A375 (cell line): ENCODE results near the gene KIF9. TPM values are rescaled to one million over a fixed set of nuclear protein-coding genes. Genes with fewer than 3 reads are reported as not detected.

Source experiments
- small RNA-seq: library from RNA; depleted of rRNA; stranded (forward); fragments of <200 nt; gene quantifications from one replicate; pipeline ENCODE3, GENCODE V24; 2014
- total RNA-seq: library from RNA; depleted of rRNA; stranded (reverse); fragments of >200 nt; shearing (Covaris generic); gene quantifications from 2 replicates; pipeline ENCODE4 v1.2.3, GENCODE V29; 2014; rRNA removed

The KIF9 gene, protein sequence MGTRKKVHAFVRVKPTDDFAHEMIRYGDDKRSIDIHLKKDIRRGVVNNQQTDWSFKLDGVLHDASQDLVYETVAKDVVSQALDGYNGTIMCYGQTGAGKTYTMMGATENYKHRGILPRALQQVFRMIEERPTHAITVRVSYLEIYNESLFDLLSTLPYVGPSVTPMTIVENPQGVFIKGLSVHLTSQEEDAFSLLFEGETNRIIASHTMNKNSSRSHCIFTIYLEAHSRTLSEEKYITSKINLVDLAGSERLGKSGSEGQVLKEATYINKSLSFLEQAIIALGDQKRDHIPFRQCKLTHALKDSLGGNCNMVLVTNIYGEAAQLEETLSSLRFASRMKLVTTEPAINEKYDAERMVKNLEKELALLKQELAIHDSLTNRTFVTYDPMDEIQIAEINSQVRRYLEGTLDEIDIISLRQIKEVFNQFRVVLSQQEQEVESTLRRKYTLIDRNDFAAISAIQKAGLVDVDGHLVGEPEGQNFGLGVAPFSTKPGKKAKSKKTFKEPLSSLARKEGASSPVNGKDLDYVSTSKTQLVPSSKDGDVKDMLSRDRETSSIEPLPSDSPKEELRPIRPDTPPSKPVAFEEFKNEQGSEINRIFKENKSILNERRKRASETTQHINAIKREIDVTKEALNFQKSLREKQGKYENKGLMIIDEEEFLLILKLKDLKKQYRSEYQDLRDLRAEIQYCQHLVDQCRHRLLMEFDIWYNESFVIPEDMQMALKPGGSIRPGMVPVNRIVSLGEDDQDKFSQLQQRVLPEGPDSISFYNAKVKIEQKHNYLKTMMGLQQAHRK
- 22.7 and 28.0 TPM in 2 replicates for total RNA-seq

DNA sequence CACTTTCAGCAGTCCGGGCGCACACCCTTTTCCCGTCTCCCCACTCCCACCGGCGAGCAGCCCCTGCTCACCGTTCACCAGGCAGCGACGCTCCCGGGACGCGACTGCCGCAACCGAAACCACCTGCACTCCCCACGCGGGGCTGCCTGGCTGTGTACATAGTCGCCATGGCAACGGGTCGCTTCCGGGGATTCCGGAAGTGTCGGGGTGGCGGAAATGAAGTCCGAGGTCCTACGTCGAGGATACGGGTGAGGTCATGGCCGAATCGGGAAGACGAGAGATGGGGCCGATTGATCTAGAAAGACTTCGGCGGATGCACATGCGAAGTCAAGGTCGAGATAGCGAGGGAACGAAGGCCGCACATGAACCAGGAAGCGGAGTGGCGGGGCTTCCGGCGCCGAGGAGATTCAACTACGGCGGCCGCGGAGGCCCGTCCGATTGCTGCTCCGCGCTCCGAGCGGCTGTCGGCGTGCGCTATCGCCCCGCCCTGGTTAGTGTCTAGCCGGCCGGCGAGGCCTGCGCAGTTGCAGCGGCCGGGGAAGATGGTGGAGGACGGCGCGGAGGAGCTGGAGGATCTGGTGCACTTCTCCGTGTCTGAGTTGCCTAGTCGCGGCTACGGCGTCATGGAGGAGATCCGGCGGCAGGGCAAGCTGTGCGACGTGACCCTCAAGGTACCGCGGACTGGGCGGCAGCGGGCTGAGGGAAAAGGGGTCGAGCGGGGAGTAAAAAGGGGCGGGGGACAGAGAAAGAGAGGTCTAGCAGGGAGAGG, at the start of gene KIF9, which contains the start of gene KLHL18:
KIF9 (minus strand) TSS at position 376 of the 769 bp plus-strand sequence. CDS start 5,425 bp downstream, outside the sequence.
KLHL18 (plus strand) TSS at position 521 of the 769 bp plus-strand sequence; CDS start at position 543, 22 bp downstream.

Small RNA genes within 50 kb of the gene (small RNA-seq; reads per million reads assigned to genes)
- 4.0 reads per million, percentile 82 among the genes with 10 or more reads in this experiment for gene SNORD13P3

Other genes starting within 250 kb of the KIF9 start
- gene SETD2, start 118.7 kb downstream of the KIF9 start, total RNA-seq = 21.4 and 26.0 TPM in 2 replicates
- gene KLHL18, start 145 bp upstream of the KIF9 start, total RNA-seq = 16.4 and 34.8 TPM in 2 replicates
- 30.4 and 38.9 TPM in 2 replicates for gene PTPN23, start 98.2 kb upstream of the KIF9 start, total RNA-seq
- 68.7 and 71.3 TPM in 2 replicates for gene SCAP, start 193.1 kb upstream of the KIF9 start, total RNA-seq
- 78.3 and 79.6 TPM in 2 replicates for gene ELP6, start 230.9 kb upstream of the KIF9 start, total RNA-seq